ENCODE data around the gene FRZB. TPM values are rescaled to one million over a fixed set of nuclear protein-coding genes. Genes with fewer than 3 reads are reported as not detected.

Gene FRZB
- total RNA-seq, 4 donors from 2014 or later: 3.0 to 9.1 (median 4.5) TPM

GRCh38 chr2:182852090-182852489, 14.3 kb downstream of the FRZB start:
- no peaks in the 10 kb centered on the region for H3K4me1 ChIP-seq
- H3K27me3 ChIP-seq: no peaks in the 10 kb centered on the region
- DNase-seq: no peak

GRCh38 chr2:182845794-182846417, 20.5 kb downstream of the FRZB start:
- Histone ChIP-seq H3K27ac (no peak overlapping the region), H3K36me3 (no peaks in the 10 kb centered on the region), H3K4me1 (no peaks in the 10 kb centered on the region), H3K4me3 (no peak overlapping the region), H3K9me3 (no peaks in the 10 kb centered on the region), H3K27me3 (no peaks in the 10 kb centered on the region)
- no peak for TF ChIP-seq POLR2A (IDR thresholded peaks at IDR 0.05)
- TF ChIP-seq, protein P1, sequence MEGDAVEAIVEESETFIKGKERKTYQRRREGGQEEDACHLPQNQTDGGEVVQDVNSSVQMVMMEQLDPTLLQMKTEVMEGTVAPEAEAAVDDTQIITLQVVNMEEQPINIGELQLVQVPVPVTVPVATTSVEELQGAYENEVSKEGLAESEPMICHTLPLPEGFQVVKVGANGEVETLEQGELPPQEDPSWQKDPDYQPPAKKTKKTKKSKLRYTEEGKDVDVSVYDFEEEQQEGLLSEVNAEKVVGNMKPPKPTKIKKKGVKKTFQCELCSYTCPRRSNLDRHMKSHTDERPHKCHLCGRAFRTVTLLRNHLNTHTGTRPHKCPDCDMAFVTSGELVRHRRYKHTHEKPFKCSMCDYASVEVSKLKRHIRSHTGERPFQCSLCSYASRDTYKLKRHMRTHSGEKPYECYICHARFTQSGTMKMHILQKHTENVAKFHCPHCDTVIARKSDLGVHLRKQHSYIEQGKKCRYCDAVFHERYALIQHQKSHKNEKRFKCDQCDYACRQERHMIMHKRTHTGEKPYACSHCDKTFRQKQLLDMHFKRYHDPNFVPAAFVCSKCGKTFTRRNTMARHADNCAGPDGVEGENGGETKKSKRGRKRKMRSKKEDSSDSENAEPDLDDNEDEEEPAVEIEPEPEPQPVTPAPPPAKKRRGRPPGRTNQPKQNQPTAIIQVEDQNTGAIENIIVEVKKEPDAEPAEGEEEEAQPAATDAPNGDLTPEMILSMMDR (IDR thresholded peaks at IDR 0.05): no peak
- DNase-seq: no peak

More at GRCh38 chr2:182852090-182852489, 14.3 kb downstream of the FRZB start:
- no peaks in the 10 kb centered on the region for H3K36me3 ChIP-seq
- H3K27ac ChIP-seq: no peak overlapping the region
- no peak overlapping the region for H3K4me3 ChIP-seq
- no peak for TF ChIP-seq POLR2A (IDR thresholded peaks at IDR 0.05)
- TF ChIP-seq, protein P1 (IDR thresholded peaks at IDR 0.05): no peak
- no peaks in the 10 kb centered on the region for H3K9me3 ChIP-seq

GRCh38 chr2:182836451-182836850, 30.0 kb downstream of the FRZB start:
- TF ChIP-seq, protein P1 (IDR thresholded peaks at IDR 0.05): no peak
- TF ChIP-seq POLR2A (IDR thresholded peaks at IDR 0.05): no peak
- Histone ChIP-seq H3K4me1 (no peaks in the 10 kb centered on the region), H3K4me3 (no peak overlapping the region), H3K27me3 (no peaks in the 10 kb centered on the region), H3K9me3 (no peaks in the 10 kb centered on the region), H3K27ac (no peak overlapping the region), H3K36me3 (no peaks in the 10 kb centered on the region)
- DNase-seq: no peak

DNA sequence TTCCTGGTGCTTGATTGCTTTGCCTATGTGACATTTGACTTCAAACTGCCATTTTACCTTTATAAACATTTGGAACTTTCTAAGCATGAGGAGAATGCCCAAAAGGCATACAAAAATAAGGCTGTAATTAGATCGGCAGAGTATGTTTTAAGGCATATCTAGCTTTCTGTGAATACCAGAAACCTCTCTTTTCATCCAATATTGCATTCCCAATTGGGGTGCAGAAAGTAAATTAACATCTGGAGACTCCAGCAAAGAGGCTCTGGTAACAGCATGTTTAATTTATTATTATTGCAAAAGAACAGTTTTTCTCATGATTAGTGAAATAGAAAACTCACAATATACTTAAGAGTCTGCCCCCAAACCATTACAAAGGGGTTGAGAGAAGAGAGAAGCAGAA, 32.1 kb downstream of the FRZB start:
- Histone ChIP-seq H3K27me3 (no peaks in the 10 kb centered on the region), H3K36me3 (no peaks in the 10 kb centered on the region), H3K4me1 (no peaks in the 10 kb centered on the region), H3K4me3 (no peak overlapping the region), H3K9me3 (no peaks in the 10 kb centered on the region), H3K27ac (no peak overlapping the region)
- DNase-seq: no peak
- TF ChIP-seq, protein P1 (IDR thresholded peaks at IDR 0.05): no peak
- TF ChIP-seq POLR2A (IDR thresholded peaks at IDR 0.05): no peak

- no peak overlapping the region for H3K4me3 ChIP-seq
- H3K27ac ChIP-seq: no peak overlapping the region
- no peak for DNase-seq
- TF ChIP-seq, protein P1 (IDR thresholded peaks at IDR 0.05): no peak
- TF ChIP-seq POLR2A (IDR thresholded peaks at IDR 0.05): no peak
- no peaks in the 10 kb centered on the region for H3K9me3 ChIP-seq
- H3K36me3 ChIP-seq: no peaks in the 10 kb centered on the region
- no peaks in the 10 kb centered on the region for H3K27me3 ChIP-seq
- no peaks in the 10 kb centered on the region for H3K4me1 ChIP-seq
These were observed 33.2 kb downstream of the FRZB start for GRCh38 chr2:182833084-182833854.
